B cell (primary cell): Measurements from ENCODE around the gene CTTNBP2NL. TPM values are rescaled to one million over a fixed set of nuclear protein-coding genes. Genes with fewer than 3 reads are reported as not detected.

Source experiments
- ATAC-seq: fragments of 200-7000 bp; cut with Tn5 transposase; one replicate; pipeline ENCODE4 v1.10.0; 2021; ENCODE audit warnings: low read depth, mild to moderate bottlenecking, moderate number of reproducible peaks, moderate library complexity
- CTCF ChIA-PET: fragments of 350-600 bp; sonication (Branson Sonifier 250); formaldehyde crosslinking; loops from one replicate; lab custom pipeline; 2021; ENCODE audit warnings: antibody characterized with exemption, inconsistent platforms; lab: Charles Lee
- POLR2A ChIA-PET: fragments of 350-600 bp; sonication (Branson Sonifier 250); formaldehyde crosslinking; loops from one replicate; lab custom pipeline; 2021; ENCODE audit warnings: antibody characterized with exemption; lab: Charles Lee
- DNase-seq: peaks from one replicate; pipeline ENCODE4 v3.0.0; 2013
- H2AFZ ChIP-seq: 2 replicates; pipeline ENCODE4 v1.6.1; 2012; ENCODE audit warnings: mild to moderate bottlenecking, low read depth, low read length; ENCODE audit not compliant: insufficient read depth, poor library complexity, severe bottlenecking
- H3K27ac ChIP-seq, 2 donors: 1 replicate in 1 of 2; 2 replicates in 1 of 2; pipeline ENCODE4 v1.5.1; 2012 to 2013; ENCODE audit warnings: low read length in 2 of 2, mild to moderate bottlenecking in 2 of 2, moderate library complexity in 1 of 2
- H3K27me3 ChIP-seq, 4 experiments: fragments of 200-600 bp in 1 of 4; sonication (generic) in 1 of 4; replicated peaks in 1 of 4; 1 replicate in 2 of 4; 2 replicates in 2 of 4; pipeline versions ENCODE4 v1.6.1 to v1.7.0; 2013 to 2016; ENCODE audit warnings: low read length in 3 of 4, mild to moderate bottlenecking in 2 of 4, mixed read lengths in 1 of 4, moderate library complexity in 1 of 4; ENCODE audit not compliant: insufficient read depth in 4 of 4, control insufficient read depth in 3 of 4; ENCODE audit errors: control extremely low read depth in 1 of 4
- H3K36me3 ChIP-seq, 2 experiments: replicated peaks in 1 of 2; 1 replicate in 1 of 2; 2 replicates in 1 of 2; pipeline versions ENCODE4 v1.6.1 to v1.7.1; 2013; ENCODE audit warnings: low read length in 1 of 2; ENCODE audit not compliant: insufficient read depth in 2 of 2, control insufficient read depth in 1 of 2; ENCODE audit errors: control extremely low read depth in 1 of 2, extremely low read depth in 1 of 2
- H3K4me1 ChIP-seq, 2 donors: fragments of 200-600 bp in 1 of 2; sonication (generic) in 1 of 2; 1 replicate in 1 of 2; 2 replicates in 1 of 2; pipeline versions ENCODE4 v1.5.1 to v1.6.1; 2013 to 2017; ENCODE audit warnings: low read length in 2 of 2; ENCODE audit not compliant: control insufficient read depth in 2 of 2, insufficient read depth in 2 of 2
- H3K4me2 ChIP-seq: replicated peaks from 2 replicates; pipeline ENCODE3; 2012; ENCODE audit warnings: mild to moderate bottlenecking, low read depth, low read length; ENCODE audit not compliant: poor library complexity, severe bottlenecking
- H3K4me3 ChIP-seq, 5 experiments: fragments of 200-600 bp in 1 of 5; sonication (generic) in 1 of 5; 1 replicate in 3 of 5; 2 replicates in 2 of 5; pipeline versions ENCODE4 v1.5.1 to v1.7.0; 2011 to 2016; ENCODE audit warnings: low read length in 4 of 5, mild to moderate bottlenecking in 4 of 5, low read depth in 2 of 5, control low read depth in 1 of 5, moderate library complexity in 1 of 5; ENCODE audit not compliant: insufficient read depth in 1 of 5; ENCODE audit errors: control extremely low read depth in 1 of 5, extremely low read depth in 1 of 5
- H3K79me2 ChIP-seq: fragments of 200-600 bp; sonication (generic); one replicate; pipeline ENCODE4 v1.6.0; 2016; ENCODE audit warnings: low read length; ENCODE audit not compliant: control insufficient read depth, insufficient read depth
- H3K9ac ChIP-seq: fragments of 200-600 bp; sonication (generic); 2 replicates; pipeline ENCODE4 v1.6.1; 2017; ENCODE audit warnings: mild to moderate bottlenecking, low read length, moderate library complexity
- H3K9me3 ChIP-seq, 3 donors: one replicate each; pipeline versions ENCODE4 v1.6.1 to v1.7.1; 2013; ENCODE audit warnings: low read length in 2 of 3; ENCODE audit not compliant: control insufficient read depth in 2 of 3, insufficient read depth in 1 of 3; ENCODE audit errors: control extremely low read depth in 1 of 3
- H4K20me1 ChIP-seq: 2 replicates; pipeline ENCODE4 v1.6.0; 2012; ENCODE audit warnings: mild to moderate bottlenecking, low read length; ENCODE audit not compliant: insufficient read depth, control insufficient read depth, poor library complexity, severe bottlenecking
- H3K27ac Mint-ChIP-seq: one replicate; pipeline ENCODE4 v1.8.0; 2021; ENCODE audit warnings: mixed read lengths
- H3K27me3 Mint-ChIP-seq: one replicate; pipeline ENCODE4 v1.8.0; 2021; ENCODE audit warnings: mixed read lengths
- H3K4me1 Mint-ChIP-seq: one replicate; pipeline ENCODE4 v1.8.0; 2021; ENCODE audit warnings: mixed read lengths
- H3K4me3 Mint-ChIP-seq: one replicate; pipeline ENCODE4 v1.8.0; 2021; ENCODE audit warnings: mixed read lengths
- H3K9me3 Mint-ChIP-seq: one replicate; pipeline ENCODE4 v1.8.0; 2022; ENCODE audit warnings: mixed read lengths; ENCODE audit not compliant: insufficient read depth
- CTCF ChIP-seq: fragments of 200-600 bp; IDR thresholded peaks from one replicate; pipeline ENCODE4 v1.8.0; 2022; ENCODE audit warnings: antibody characterized with exemption, mild to moderate bottlenecking
- EZH2 ChIP-seq: IDR thresholded peaks from 2 replicates; pipeline ENCODE4 v1.6.1; 2012; ENCODE audit warnings: borderline replicate concordance, low read depth, mild to moderate bottlenecking, moderate library complexity, low read length; ENCODE audit not compliant: insufficient read depth, poor library complexity, severe bottlenecking
- WGBS: methylation state at CpG from one replicate; pipeline ENCODE4 v1.1.5; 2013; ENCODE audit warnings: missing lambda C conversion rate; ENCODE audit not compliant: insufficient coverage; 5-methylcytosine and 5-hydroxymethylcytosine counted together
- intact Hi-C: fragments of 100-400 bp; cut with micrococcal nuclease; formaldehyde crosslinking; loops from one replicate; pipeline ENCODE4 v1.10.0; 2022
- polyA plus RNA-seq: library from polyadenylated mRNA; depleted of rRNA; stranded (reverse); fragments of >200 nt; gene quantifications from 2 replicates; pipeline ENCODE4 v1.2.3, GENCODE V29; 2012
- total RNA-seq, 2 donors: library from RNA; stranded (reverse); fragments of 120-200 nt in 1 of 2; gene quantifications; 1 replicate in 1 of 2; 2 replicates in 1 of 2; pipeline versions ENCODE4 v1.2.3 to v1.2.4, GENCODE V29; 2013 to 2022

CTTNBP2NL gene
- total and polyA plus RNA-seq, 2 donors (not counting 1 experiment from before 2014, with no cell fraction given), result 0.46 to 28.9 TPM

- 92% methylated on average over 2 of the region's 5 CpGs for WGBS
- CTCF ChIA-PET, result interaction anchor here (1.2 to 1.5 kb wide), 2 partner anchors 9 to 60 kb away, joined by 4 to 5 read pairs; no protein-coding TSS in a partner anchor
- Histone ChIP-seq H3K4me3 (no peak overlapping the region), H3K36me3 (no peaks in the 10 kb centered on the region), H3K79me2 (no peaks in the 10 kb centered on the region), H3K27me3 (no peaks in the 10 kb centered on the region), H4K20me1 (no peaks in the 10 kb centered on the region), H3K4me2 (no peak overlapping the region), H3K4me1 (peaks cover 3 to 6% of the 10 kb centered on the region in 2 donors), H3K9ac (no peak overlapping the region), H3K9me3 (no peaks in the 10 kb centered on the region), H3K27ac (no peak overlapping the region), H2AFZ (no peak overlapping the region)
- DNase-seq (no peak), ATAC-seq (no peak)
- peaks cover 9% of the 10 kb centered on the region for H3K4me1 Mint-ChIP-seq
- POLR2A ChIA-PET, result no interaction called here
- intact Hi-C loops, result no loop called here
- H3K27ac Mint-ChIP-seq, result no peak overlapping the region
- no peak overlapping the region for H3K4me3 Mint-ChIP-seq
- no peaks in the 10 kb centered on the region for H3K9me3 Mint-ChIP-seq
- no peaks in the 10 kb centered on the region for H3K27me3 Mint-ChIP-seq
- TF ChIP-seq CTCF, result no peak
- TF ChIP-seq EZH2, result no peak
These were observed 6.9 kb downstream of the CTTNBP2NL start for GRCh38 chr1:112402682-112403643.

GRCh38 chr1:112406771-112407170 is 10.8 kb downstream of the CTTNBP2NL start:
- H3K4me1 ChIP-seq, result no peaks in the 10 kb centered on the region
- intact Hi-C loops, result no loop called here
- Mint-ChIP-seq H3K4me3 (no peak overlapping the region), H3K9me3 (no peaks in the 10 kb centered on the region), H3K4me1 (no peaks in the 10 kb centered on the region), H3K27me3 (no peaks in the 10 kb centered on the region), H3K27ac (no peak overlapping the region)
- no peaks in the 10 kb centered on the region for H3K9me3 ChIP-seq
- H3K4me3 ChIP-seq, result no peak overlapping the region
- no peak overlapping the region for H3K9ac ChIP-seq
- no peak for DNase-seq
- H3K79me2 ChIP-seq, result no peaks in the 10 kb centered on the region
- H3K36me3 ChIP-seq, result no peaks in the 10 kb centered on the region
- H3K27me3 ChIP-seq, result no peaks in the 10 kb centered on the region
- no peak for TF ChIP-seq EZH2
- TF ChIP-seq CTCF, result no peak
- no peaks in the 10 kb centered on the region for H4K20me1 ChIP-seq
- H3K4me2 ChIP-seq, result no peak overlapping the region
- ChIA-PET POLR2A (no interaction called here), CTCF (interaction anchor here (0.7 to 1.2 kb wide), 2 partner anchors 15 to 207 kb away, joined by 3 to 4 read pairs; no protein-coding TSS in a partner anchor)
- WGBS, result no CpG with 5 or more reads among the region's 1 CpG
- H2AFZ ChIP-seq, result no peak overlapping the region
- ATAC-seq, result no peak
- H3K27ac ChIP-seq, result no peak overlapping the region
